ENCODE results near the gene LRMDA.

DNA sequence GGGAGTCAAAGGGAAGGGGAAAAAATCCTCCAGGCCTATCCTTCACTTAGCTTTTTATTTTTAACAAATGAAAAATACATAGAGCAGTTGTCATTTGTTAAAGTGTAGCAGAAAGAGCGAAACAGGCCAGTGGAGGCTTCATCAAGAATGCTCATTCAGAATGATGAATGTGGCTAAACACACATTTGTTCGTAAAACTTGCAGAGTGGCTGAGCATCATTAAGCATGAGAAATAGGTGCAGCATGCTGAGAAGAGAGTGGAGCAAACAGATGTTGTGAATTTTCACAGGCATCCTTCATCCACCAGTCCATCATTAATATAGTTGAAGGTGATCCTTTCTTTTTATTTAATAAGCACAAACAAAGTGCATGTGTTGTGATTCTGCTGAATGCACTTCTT lies 407.6 kb downstream of the LRMDA start:
- TF ChIP-seq, protein P1, sequence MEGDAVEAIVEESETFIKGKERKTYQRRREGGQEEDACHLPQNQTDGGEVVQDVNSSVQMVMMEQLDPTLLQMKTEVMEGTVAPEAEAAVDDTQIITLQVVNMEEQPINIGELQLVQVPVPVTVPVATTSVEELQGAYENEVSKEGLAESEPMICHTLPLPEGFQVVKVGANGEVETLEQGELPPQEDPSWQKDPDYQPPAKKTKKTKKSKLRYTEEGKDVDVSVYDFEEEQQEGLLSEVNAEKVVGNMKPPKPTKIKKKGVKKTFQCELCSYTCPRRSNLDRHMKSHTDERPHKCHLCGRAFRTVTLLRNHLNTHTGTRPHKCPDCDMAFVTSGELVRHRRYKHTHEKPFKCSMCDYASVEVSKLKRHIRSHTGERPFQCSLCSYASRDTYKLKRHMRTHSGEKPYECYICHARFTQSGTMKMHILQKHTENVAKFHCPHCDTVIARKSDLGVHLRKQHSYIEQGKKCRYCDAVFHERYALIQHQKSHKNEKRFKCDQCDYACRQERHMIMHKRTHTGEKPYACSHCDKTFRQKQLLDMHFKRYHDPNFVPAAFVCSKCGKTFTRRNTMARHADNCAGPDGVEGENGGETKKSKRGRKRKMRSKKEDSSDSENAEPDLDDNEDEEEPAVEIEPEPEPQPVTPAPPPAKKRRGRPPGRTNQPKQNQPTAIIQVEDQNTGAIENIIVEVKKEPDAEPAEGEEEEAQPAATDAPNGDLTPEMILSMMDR (IDR thresholded peaks at IDR 0.05; ENCODE audit: extremely low read depth in 1 of 2, insufficient read depth in 1 of 2, low read depth in 1 of 2, low read length in 2 of 2) = no peak
- no peak for TF ChIP-seq POLR2AphosphoS5 (IDR thresholded peaks at IDR 0.05; ENCODE audit: insufficient read depth, low read depth, low read length)
- TF ChIP-seq POLR2A (IDR thresholded peaks at IDR 0.05; ENCODE audit: low read depth, low read length) = no peak
- TF ChIP-seq EZH2 (IDR thresholded peaks at IDR 0.05; ENCODE audit: borderline replicate concordance, low read depth, low read length, severe bottlenecking) = no peak
- TF ChIP-seq, protein P2, sequence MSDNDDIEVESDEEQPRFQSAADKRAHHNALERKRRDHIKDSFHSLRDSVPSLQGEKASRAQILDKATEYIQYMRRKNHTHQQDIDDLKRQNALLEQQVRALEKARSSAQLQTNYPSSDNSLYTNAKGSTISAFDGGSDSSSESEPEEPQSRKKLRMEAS (IDR thresholded peaks at IDR 0.05; ENCODE audit: insufficient read depth, insufficient read length) = no peak
